NOMO-1 treated with DMSO at 0.1 percent for 48 hours (cell line): ENCODE results near the gene ZNF385B.
"Not testable (repeated sequence)": the region's sequence is repeated elsewhere in the genome, so short reads cannot be mapped to it uniquely, and the experiment has no call there.

Source experiments
- DNase-seq: peaks from one replicate; lab custom pipeline; 2025; ENCODE audit not compliant: unreplicated experiment; lab: John Stamatoyannopoulos, UW

The ZNF385B gene

DNA sequence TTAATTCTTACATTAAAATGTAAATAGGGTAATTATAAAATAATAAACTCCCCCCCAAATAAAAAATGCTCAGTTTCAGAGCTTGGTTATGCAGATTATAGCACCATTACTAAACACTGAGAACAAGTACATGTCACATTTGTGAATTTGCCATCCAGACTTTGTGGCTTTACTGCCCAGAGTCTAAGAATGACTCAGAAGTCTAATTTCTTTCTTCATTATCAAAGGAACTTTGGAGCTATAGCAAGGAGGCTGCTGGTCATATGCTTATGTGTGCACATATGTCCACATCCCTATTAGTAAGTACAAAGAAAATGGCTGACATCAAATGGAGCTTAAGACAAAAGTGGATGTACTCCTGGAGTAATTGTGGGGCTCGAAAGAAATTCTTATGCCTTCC lies 348.2 kb downstream of the ZNF385B start:
- no peak for DNase-seq

DNA sequence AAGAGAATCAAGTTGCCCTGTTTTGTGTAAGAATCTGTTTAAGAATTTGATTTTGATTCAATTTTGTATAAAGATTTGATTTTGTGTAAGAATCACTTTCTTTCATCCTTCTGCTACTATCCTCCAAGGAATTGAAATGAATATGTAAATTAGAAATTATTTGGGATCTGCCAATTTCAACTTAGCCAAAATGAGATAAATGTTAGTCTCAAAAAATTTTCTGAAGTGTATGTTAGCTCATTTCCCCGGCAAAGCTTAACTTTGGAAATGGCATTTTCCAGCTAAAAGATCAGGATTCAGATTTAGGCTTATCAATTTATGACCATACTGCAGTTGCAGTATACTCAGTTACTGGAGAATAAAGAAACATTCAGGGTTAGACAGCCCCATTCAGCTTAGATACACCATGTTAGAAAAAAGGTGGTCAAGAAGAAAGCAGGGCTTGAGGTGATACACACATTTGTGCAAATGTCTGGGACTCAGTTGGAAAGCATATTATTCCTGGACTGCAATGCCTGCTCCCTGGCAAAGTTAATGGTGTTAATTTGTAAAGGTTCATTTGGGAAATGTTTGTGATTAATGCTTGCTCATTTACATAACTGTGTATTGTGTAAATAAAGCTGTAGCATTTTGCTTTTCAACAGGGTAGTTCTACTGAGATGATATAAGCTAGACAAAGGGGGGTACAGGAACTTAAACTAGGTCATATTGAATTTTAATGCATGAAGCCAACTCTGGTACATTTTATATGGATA lies 349.0 kb downstream of the ZNF385B start:
- DNase-seq, result no peak

DNA sequence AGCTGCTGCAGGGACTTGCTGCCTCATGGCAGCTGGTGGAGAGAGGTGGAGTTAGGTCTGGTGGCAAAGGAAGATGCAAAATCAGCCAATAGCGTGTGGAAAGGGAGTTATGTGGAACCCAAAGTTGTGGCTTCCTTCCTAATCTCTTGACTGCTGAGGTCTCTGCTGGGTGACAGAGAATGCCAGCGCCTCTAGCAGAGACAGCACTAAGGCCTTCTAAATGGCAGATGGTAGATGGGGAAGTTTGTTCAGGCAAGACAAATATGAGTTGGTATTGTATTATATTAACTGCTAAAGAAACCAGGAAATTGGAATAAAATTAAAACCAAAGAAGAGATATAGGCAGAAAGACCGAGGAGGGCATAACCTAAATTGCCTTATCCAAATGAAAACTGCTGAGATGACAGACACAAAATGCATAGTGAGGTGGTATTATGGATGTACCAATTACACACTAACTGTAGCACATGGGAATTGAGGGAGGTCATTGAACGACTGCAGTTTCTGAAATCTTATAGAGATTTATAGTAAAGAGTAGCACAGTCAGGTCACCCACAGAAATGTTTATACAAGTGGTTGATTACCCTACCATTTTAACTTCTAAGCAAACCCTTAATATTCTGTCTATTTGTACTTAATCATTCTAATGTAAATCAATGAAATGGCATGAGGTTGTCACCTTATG lies 350.2 kb downstream of the ZNF385B start:
- no peak for DNase-seq

DNA sequence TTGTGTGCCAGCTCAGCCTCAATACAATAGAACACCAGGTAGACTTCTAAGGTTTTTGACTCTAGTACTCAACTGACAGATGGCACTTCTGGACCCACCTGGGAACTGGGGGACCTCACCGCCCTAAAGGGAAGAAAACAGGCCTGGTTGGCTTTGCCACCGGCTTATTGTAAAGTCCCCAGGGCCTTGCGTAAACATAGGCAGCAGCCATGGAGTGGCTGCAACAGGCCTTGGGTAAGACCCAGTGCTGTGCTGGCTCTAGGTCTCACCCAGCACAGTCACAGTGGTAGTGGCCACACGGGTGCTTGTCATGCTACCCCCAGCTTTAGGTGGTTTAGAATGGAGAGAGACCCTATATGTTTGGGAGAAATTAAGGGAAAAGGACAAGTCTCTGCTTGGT lies 366.1 kb downstream of the ZNF385B start:
- no peak for DNase-seq

DNA sequence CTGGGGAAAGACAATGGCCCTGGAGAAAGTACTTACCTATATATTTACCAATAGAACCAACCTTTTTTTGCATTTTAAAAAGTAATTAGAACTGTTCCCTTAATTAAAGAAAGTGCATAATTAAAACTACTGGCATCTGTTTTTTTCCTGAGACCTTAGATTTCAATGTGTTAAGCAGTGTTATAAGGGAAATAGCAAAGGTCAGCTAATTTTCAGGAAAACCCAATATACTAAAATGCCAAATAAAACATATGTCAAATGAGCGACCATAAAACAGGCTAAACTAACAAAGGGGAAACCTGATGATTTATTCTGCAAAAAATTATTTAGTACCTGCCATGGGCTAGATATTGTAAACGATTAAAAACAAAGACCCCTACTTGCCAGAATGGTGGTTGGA lies 372.8 kb downstream of the ZNF385B start:
- DNase-seq, result no peak

DNA sequence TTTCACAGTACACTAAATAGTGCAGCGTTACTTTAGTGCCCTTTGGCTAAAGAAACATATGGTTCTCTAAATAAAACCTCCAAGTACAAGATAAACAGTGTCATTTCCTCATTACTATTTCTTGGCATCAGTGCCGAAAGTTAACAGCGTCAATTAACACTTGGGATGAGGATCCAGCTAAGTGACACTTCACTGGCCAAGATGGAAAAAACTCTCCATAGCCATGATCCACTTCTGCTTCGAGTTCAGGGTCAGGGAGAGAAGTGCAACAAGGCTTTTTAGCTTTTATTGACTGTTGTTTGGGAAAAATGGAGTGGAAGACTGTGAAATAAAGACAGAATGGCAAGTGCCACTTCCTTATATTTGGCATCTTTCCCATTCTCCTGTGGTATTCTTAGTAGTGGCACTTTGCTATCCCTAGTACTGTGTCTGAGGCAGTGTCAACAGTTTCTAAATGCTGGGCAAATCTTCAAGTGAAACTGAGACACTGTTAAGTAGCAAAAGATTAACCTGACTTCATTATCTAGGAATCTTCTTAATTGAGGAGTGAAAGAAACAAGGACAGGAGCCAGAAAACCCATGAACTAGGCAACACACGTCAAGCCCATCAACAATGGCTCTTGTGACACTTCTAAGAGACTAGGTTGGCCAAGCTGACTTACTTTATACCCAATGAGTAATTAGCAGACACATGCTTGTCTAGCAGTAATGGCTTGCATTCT lies 374.2 kb downstream of the ZNF385B start:
- DNase-seq, result no peak

DNA sequence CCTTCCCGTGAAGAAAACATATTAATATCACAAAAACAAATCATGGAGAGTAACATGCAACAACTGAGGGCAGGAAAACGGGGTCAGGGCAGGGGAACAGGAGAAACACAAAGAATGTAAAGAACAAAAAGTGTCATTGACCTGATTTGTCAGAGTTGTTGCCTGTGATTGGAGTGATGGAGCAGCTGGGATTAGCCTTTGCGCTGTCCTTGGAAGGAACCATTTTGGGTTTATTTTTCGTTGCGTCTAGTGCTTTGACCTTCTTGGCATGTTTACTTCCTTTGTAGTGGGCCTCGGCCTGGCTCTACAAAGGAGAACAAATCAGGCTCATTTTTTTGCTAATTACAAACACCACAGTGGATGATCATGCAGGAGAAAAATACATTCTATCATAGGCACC lies 378.3 kb downstream of the ZNF385B start:
- DNase-seq, result no peak

DNA sequence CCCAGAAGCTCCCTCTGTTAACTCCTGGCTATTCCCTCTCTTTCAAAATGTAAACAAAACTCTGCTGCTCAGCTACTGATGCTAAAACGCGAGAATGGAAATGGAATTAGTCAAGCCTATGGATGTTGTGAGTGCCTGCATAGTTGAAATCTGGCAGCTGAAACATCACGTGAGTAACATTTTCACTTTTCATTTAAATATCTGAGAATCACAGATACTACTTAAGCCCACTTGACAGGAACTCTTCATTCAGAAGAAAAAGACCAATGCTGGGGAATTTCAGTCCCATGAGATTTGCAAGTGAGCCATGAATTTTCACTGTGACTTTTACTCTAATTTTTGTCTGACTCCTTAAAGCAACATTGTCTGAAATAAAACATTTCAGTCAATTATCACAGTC lies 381.5 kb downstream of the ZNF385B start:
- DNase-seq, result no peak

DNA sequence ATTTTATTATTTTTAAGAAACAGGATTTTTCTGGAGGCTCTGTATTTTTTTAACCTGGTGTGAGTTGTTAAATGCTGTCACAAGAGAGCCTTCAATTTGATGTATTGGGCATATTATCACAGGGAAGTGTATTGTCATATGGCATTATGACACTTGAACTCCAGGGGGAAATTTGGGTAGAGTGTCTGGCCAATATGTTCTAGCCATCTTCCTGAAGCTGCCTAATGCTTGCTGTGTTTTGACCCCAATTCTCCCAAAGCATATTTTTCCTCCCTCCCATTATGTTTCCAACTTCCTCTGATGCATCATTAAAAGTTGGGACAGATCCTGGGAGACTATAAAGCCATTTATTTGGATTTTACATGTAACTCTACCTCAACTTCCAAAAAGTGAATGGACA lies 382.6 kb downstream of the ZNF385B start:
- DNase-seq, result no peak

DNA sequence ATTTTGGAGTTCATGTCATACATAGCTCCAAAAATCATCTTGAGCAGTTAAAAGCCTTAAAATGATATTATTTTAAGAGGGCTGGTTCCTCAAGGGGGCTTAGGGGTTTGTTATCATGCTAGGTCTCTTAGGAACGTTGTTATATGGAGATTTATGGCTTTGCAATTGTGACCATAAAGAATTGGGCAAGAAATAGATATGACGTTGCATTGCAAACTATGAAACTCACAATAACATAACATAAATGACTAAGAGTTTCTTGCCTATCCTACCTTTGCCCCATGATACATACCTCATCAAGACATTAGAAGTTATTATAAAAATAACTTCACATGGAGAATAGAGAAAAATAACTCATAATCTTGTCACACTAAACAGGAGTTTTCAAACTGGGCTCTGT lies 390.4 kb downstream of the ZNF385B start:
- DNase-seq, result no peak

DNA sequence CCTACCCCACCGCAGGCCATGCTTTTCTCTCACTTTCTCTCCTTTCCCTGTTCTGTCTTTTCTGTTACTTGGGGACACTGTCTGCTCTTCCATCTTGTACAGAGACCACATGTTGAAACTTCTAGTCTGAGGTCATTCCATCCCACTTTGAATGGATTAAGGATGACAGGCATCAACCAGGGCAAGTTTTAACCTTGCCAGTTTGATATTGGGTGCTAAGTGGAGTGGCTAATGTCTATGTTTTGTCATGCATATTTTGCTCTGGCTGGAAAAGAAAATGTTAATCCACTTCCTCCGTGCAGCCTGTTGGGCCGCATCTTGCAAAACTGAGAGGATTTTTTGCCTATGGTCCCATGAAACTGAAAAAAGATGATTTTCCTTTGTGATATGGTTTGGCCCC lies 391.3 kb downstream of the ZNF385B start:
- no peak for DNase-seq

DNA sequence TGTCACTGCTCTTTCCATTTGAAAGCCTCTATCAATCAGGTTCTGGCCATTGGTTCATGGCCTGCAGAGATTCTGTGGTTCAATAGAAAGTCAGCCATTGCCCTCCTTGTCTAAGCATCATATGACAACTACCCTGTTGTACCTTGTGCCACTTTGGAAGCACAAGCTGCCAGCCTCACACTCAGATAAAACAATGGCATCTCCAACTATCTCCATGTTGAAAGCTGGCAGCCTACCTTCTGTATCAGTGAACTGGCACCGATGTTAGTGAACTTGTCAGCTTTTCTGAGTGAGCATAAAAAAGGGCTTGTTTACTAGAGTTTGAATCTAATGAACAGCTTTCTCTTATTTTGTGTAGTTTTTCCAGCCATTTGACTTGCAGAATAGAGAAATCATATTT lies 393.5 kb downstream of the ZNF385B start:
- DNase-seq, result no peak

DNA sequence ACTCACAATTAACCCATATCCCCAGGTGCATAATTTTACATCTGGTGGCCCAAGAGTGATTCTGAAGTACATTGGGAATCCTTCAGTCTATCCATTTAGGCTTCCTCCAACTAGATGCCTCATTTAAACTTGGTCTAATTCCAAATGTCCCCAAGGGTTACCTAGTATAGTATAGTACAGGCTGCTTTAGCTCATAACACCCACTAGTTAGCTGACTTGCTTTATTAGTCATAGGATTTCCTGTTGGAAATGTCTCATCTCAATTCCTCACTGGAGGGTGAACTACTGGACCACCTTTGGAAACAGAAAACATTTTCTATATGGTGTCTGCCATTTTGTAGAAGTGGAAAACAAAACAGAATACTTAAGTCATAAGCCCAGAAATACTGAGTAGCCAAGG lies 394.3 kb downstream of the ZNF385B start:
- no peak for DNase-seq

DNA sequence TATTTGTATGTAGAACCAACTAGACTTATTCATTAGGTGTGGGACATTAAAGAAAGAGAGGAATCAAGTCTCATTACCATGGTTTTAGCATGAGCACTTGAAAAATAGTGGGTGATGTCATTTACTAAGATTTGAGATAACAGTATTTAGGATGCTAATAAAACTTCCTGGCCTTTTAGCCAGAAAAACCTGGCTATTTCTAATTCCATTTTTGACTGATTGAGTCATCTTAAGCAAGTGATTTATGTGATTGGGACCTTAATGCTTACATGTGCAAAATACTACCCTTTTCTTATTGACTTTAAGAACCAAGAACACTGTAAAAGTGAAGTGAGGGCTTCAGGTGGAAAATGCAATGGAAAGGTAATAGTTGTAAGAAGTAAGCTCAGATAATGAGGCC lies 400.0 kb downstream of the ZNF385B start:
- DNase-seq, result no peak

DNA sequence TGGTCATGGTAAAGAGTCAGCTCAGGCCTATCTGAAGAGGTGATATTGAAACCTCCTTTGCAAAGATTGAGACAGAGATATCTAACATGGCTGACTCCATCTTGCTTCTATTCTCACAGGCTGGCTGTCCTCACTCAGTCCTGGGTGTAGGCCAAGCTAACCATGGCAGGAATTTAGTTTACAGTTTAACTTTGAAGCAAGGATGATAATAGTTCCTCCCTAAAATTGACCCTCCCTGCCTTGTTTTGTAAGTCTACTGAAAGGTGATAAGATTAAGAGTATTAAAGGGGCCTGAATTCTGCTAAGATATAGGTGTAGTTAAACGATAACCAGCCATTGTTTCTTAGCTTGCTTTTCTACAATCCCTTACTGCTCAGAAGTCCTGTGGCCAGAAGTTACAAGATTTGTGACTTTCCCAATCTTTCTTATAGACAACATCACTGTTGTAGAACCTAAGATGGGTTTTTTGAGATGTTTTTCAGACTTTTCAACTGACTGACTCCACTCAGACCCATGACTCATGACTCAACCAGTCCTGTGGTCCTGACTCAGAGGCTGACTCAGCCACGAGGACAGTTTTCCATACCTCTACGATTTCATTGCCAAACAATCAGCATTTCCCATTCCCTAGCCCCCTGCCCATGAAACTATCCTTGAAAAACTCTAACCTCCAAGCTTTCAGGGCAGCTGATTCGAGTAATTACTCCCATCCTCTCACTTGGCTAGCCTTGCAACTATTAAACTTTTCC lies 401.1 kb downstream of the ZNF385B start:
- DNase-seq, result no peak

DNA sequence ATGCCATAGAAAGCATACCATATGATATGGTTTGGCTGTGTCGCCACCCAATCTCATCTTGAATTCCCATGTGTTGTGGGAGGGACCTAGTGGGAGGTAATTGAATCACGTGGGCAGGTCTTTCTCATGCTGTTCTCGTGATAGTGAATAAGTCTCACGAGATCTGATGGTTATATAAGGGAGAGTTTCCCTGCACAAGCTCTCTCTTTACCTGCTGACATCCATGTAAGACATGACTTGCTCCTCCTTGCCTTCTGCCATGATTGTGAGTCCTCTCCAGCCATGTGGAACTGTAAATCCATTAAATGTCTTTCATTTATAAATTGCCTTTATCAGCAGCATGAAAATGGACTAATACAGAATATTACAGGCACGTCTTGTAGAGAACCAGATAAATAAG lies 403.3 kb downstream of the ZNF385B start:
- not testable (repeated sequence) for DNase-seq

DNA sequence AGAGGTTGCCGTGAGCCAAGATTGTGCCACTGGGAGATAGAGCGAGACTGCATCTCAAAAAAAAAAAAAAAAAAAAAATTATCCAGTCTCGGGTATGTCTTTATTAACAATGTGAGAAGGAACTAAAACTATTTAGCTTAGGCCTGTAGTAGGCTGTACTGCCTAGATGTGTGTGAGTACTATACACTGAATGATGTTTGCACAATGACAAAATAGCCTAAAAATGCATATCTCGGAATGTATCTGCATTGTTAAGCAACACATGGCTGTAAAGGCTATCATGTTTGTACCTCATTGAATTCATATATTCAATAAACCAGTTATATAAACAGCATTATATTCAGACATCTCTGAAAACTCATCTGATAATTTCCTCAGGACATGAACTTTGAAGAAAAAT lies 405.6 kb downstream of the ZNF385B start:
- DNase-seq, result no peak

DNA sequence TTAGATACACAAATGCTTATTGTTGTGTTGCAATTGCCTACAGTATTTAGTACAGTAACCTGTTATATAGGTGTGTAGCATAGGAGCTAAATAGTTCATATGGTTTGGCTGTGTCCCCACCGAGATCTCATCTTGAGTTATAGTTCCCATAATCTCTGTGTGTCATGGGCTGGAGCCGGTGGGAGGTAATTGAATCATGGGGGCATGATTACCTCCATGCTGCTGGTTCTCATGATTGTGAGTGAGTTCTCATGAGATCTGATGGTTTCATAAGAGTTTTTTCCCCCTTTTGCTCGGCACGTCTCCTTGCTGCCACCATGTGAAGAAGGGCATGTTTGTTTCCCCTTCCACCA lies 406.3 kb downstream of the ZNF385B start:
- no peak for DNase-seq

DNA sequence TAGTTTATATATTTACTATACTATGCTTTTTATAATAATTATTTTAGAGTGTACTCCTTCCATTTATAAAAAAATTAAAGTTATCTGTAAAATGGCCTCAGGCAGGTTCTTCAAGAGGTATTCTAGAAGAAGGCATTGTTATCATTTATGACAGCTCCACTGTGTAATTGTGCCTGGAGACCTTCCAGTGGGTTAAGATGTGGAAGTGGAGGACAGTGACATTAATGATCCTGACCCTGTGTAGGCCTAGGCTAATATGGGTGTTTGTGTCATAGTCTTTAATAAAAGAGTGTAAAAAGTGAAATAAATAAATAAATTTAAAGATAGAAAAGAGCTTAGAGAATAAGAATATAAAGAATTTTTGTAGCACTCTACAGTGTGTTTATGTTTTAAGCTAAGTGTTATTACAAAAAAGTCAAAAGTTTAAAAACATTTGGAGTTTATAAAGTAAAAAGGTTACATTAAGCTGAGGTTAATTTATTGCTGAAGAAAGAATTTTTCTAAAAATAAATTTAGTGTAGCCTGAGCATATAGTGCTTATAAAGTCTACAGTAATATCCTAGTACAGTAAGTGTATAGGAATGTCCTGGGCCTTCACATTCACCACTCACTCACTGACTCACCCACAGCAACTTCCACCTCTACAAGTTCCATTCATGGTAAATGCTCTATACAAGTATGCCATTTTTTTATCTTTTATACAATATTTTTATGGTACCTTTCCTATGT lies 406.8 kb downstream of the ZNF385B start:
- no peak for DNase-seq

DNA sequence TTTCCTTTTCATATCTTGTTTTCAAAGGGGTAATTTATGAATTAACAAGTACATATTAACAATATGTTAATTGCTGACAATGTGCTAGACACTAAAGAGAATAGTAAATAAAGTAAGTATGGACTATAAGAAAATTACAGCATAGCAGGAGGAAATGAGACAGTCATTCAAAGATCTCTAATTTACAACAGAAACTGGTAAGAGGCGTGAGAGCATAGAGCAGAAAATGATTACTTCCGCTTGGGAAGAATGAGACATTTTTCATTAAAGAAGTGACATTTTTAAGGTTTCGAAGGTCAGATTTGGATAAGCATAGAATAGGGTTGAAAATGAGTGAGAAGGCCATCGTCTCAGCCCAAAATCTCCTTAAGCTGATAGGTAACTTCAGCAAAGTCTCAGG lies 412.4 kb downstream of the ZNF385B start:
- peak; percentile 47 for DNase-seq
